DND-41 (cell line): ENCODE measurements around the gene MAMSTR.

Experiments used
- ATAC-seq: fragments of 200-7000 bp; cut with Tn5 transposase; 3 replicates; pipeline ENCODE4 v1.9.1; 2021; ENCODE audit warnings: low read depth; ENCODE audit not compliant: insufficient read depth
- DNase-seq: peaks from one replicate; pipeline ENCODE4 v3.0.0-alpha.2; 2020
- H2AFZ ChIP-seq: 2 replicates; pipeline ENCODE4 v1.6.0; 2012; ENCODE audit warnings: low read depth, low read length
- H3K27ac ChIP-seq: 2 replicates; pipeline ENCODE4 v1.5.1; 2012; ENCODE audit warnings: low read length, inconsistent platforms
- H3K27me3 ChIP-seq: fragments of 200-600 bp; sonication (generic); 2 replicates; pipeline ENCODE4 v1.6.0; 2012; ENCODE audit warnings: low read length, mild to moderate bottlenecking, inconsistent platforms; ENCODE audit not compliant: insufficient read depth, poor library complexity
- H3K36me3 ChIP-seq: 2 replicates; pipeline ENCODE4 v1.5.1; 2012; ENCODE audit warnings: low read length, inconsistent platforms; ENCODE audit not compliant: insufficient read depth
- H3K4me1 ChIP-seq: 2 replicates; pipeline ENCODE4 v1.5.1; 2012; ENCODE audit warnings: mild to moderate bottlenecking, low read length; ENCODE audit not compliant: insufficient read depth
- H3K4me2 ChIP-seq: 2 replicates; pipeline ENCODE4 v1.6.0; 2012; ENCODE audit warnings: mild to moderate bottlenecking, moderate library complexity, low read length, inconsistent platforms; ENCODE audit not compliant: insufficient read depth
- H3K4me3 ChIP-seq, 2 experiments: fragments of 200-600 bp in 1 of 2; shearing (Covaris generic) in 1 of 2; 2 replicates each; pipeline ENCODE4 v1.5.1; 2012 to 2016; ENCODE audit warnings: inconsistent platforms in 2 of 2, low read length in 2 of 2, mild to moderate bottlenecking in 2 of 2, low read depth in 1 of 2, moderate library complexity in 1 of 2
- H3K79me2 ChIP-seq: 2 replicates; pipeline ENCODE4 v1.6.0; 2012; ENCODE audit warnings: low read length, inconsistent platforms; ENCODE audit not compliant: insufficient read depth
- H3K9ac ChIP-seq: 2 replicates; pipeline ENCODE4 v1.6.0; 2012; ENCODE audit warnings: low read depth, mild to moderate bottlenecking, inconsistent platforms, low read length, moderate library complexity
- H3K9me3 ChIP-seq: 2 replicates; pipeline ENCODE4 v1.5.1; 2012; ENCODE audit warnings: low read length, moderate library complexity, mild to moderate bottlenecking, inconsistent platforms; ENCODE audit not compliant: insufficient read depth, severe bottlenecking
- H4K20me1 ChIP-seq: 2 replicates; pipeline ENCODE4 v1.6.0; 2012; ENCODE audit warnings: low read length; ENCODE audit not compliant: insufficient read depth
- CTCF ChIP-seq: IDR thresholded peaks from 2 replicates; pipeline ENCODE4 v1.5.1; 2012; ENCODE audit warnings: borderline replicate concordance, low read length, moderate library complexity, mild to moderate bottlenecking; ENCODE audit not compliant: poor library complexity, severe bottlenecking; ENCODE audit errors: extremely low read depth
- EZH2 ChIP-seq: IDR thresholded peaks from 3 replicates; pipeline ENCODE4 v1.6.1; 2012; ENCODE audit warnings: borderline replicate concordance, low read depth, mild to moderate bottlenecking, moderate library complexity, low read length, inconsistent platforms; ENCODE audit not compliant: severe bottlenecking

The MAMSTR gene

DNA sequence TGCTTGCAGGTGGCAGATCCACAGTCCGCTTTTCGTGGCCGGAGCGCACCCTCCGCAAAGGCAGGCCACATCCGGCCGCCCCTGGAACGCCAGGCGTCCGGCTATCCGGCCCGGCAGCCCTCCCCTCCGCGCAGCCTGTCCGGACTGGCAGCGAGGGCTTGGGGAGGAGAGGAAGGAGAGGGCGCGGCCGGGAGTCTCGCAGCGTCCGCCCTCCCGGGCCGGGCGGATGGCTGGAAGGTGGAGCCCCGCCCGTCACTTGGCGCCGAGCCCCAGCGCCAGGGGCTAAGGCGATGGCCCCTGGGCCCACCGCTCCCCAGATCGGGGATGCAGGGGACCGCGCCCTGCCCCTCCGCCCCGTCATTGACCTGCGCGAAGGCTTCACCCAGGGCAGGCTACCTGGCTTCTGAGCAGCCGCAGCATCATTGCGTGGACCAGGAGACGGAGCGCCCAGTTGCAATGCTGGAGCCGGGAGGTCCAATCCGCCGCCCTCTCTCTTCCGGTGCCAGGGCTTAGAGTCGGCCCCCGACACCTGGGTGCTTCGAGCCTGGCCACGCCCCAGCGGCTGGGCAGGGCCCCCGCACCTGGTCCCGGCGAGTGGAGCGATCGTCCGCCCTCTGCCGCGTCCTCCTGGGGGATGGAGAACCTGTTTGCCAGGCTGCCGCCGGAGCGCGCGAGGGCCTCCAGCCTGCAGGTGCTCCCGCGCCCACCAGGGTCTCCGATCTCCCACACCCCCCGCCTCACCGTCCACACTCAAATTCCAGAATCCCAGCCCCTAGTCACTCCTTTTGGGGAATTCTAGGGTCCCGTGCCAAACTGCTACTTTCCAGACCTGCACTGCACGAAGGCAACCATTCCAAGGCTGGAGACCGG, 33.2 kb upstream of the MAMSTR start, which contains the start of gene FUT1:
Gene FUT1, minus strand, starts transcription at position 146 of the 870 bp plus-strand sequence. CDS start 1,360 bp downstream, outside the sequence.
- H3K4me3 ChIP-seq, result peak within 1 kb of the TSS in 1 of 2 experiments; percentile 27; a peak in 1 of 4 replicates
- H3K36me3 ChIP-seq, result no peaks in the 10 kb centered on the region
- no peak for TF ChIP-seq EZH2
- TF ChIP-seq CTCF, result no peak
- peak within 1 kb of the TSS; percentile 19; the same call in 1 of the 2 replicates for H2AFZ ChIP-seq
- H3K9ac ChIP-seq, result no peak within 1 kb of the TSS
- DNase-seq (no peak), ATAC-seq (peak; percentile 34; the same call in 2 of the 3 replicates)
- no peak within 1 kb of the TSS for H3K27ac ChIP-seq
- no peaks in the 10 kb centered on the region for H3K79me2 ChIP-seq
- no peaks in the 10 kb centered on the region for H4K20me1 ChIP-seq
- H3K27me3 ChIP-seq, result peaks cover 16% of the 10 kb centered on the region
- H3K9me3 ChIP-seq, result no peaks in the 10 kb centered on the region
- peak within 1 kb of the TSS; percentile 51; the same call in 1 of the 2 replicates for H3K4me2 ChIP-seq
- peaks cover 10% of the 10 kb centered on the region for H3K4me1 ChIP-seq

GRCh38 chr19:48751845-48752495, 32.4 kb upstream of the MAMSTR start:
- H3K27ac ChIP-seq, result no peak overlapping the region
- H3K9me3 ChIP-seq, result no peaks in the 10 kb centered on the region
- no peaks in the 10 kb centered on the region for H3K79me2 ChIP-seq
- DNase-seq (peak; percentile 49), ATAC-seq (peak; percentile 76)
- no peak for TF ChIP-seq EZH2
- TF ChIP-seq CTCF, result no peak
- no peak overlapping the region for H3K9ac ChIP-seq
- H3K4me1 ChIP-seq, result peaks cover 10% of the 10 kb centered on the region
- peak overlapping the region; percentile 51; the same call in 1 of the 2 replicates for H3K4me2 ChIP-seq
- H4K20me1 ChIP-seq, result no peaks in the 10 kb centered on the region
- peaks cover 16% of the 10 kb centered on the region for H3K27me3 ChIP-seq
- no peaks in the 10 kb centered on the region for H3K36me3 ChIP-seq
- peak overlapping the region; percentile 19; the same call in 1 of the 2 replicates for H2AFZ ChIP-seq
- peak overlapping the region in 1 of 2 experiments; percentile 27; a peak in 1 of 4 replicates for H3K4me3 ChIP-seq

DNA sequence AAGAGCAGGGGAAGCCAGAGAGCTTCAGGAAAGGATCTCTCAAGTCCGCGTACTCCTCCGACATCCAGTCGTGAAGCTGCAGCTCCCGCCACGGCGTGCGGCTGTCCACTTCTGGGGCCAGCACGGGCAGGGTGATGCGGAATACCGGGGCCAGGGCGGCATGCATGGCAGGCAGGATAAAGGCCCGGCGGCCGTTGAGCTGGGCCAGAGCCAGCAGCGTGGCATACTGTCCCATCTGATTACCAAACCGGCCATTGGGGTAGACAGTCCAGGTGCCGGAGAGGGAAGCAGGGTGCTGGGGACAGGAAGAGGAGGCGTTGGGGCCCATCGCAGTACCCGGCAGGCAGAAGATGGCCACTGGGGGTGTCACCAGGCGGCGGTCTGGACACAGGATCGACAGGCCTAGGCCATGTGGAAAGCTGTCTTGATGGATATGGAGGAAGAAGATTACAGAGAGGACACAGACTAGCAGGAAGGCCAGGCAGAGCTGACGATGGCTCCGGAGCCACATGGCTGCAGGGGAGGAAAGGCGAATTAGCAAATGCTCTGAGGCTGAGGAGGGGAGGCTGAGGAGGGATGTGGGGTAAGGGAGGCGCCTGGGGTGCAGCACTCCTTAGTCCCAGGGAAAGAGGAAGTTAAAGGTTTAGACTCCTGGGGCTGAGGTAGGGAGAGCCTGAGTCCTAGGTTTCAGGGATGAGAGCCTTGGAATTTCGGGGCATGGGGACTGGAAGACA, 31.4 kb upstream of the MAMSTR start:
- H3K36me3 ChIP-seq, result no peaks in the 10 kb centered on the region
- H3K9ac ChIP-seq, result no peak overlapping the region
- H3K27me3 ChIP-seq, result peaks cover 16% of the 10 kb centered on the region
- no peak for DNase-seq
- TF ChIP-seq CTCF (no peak), EZH2 (no peak)
- H3K4me3 ChIP-seq, result no peak overlapping the region
- no peaks in the 10 kb centered on the region for H4K20me1 ChIP-seq
- H3K79me2 ChIP-seq, result no peaks in the 10 kb centered on the region
- peaks cover 10% of the 10 kb centered on the region for H3K4me1 ChIP-seq
- H3K4me2 ChIP-seq, result no peak overlapping the region
- ATAC-seq, result no peak
- no peak overlapping the region for H3K27ac ChIP-seq
- no peak overlapping the region for H2AFZ ChIP-seq
- no peaks in the 10 kb centered on the region for H3K9me3 ChIP-seq
